ENCODE measurements around the gene PPP1R15A.

Gene PPP1R15A

GRCh38 chr19:48922548-48923490 is 50.6 kb downstream of the PPP1R15A start:
- TF ChIP-seq NFIC (IDR thresholded peaks at IDR 0.05) (no peak), TAF1 (IDR thresholded peaks at IDR 0.05; ENCODE audit: low read depth) (no peak), EP300 (IDR thresholded peaks at IDR 0.05; ENCODE audit: borderline replicate concordance) (no peak), TCF12 (IDR thresholded peaks at IDR 0.05; ENCODE audit: low read depth) (no peak), ZBTB7A (IDR thresholded peaks at IDR 0.05; ENCODE audit: low read depth) (no peak), TEAD4 (IDR thresholded peaks at IDR 0.05) (no peak), RAD21 (IDR thresholded peaks at IDR 0.05; ENCODE audit: low read depth) (no peak), EGR1 (IDR thresholded peaks at IDR 0.05) (no peak), CEBPB (IDR thresholded peaks at IDR 0.05) (no peak), FOXM1 (IDR thresholded peaks at IDR 0.05; ENCODE audit: borderline replicate concordance, low read depth) (no peak), YY1 (IDR thresholded peaks at IDR 0.05; ENCODE audit: low read depth) (no peak), CREB1 (IDR thresholded peaks at IDR 0.05; ENCODE audit: low read depth) (no peak), USF1 (IDR thresholded peaks at IDR 0.05) (no peak)
- TF ChIP-seq, protein P1, sequence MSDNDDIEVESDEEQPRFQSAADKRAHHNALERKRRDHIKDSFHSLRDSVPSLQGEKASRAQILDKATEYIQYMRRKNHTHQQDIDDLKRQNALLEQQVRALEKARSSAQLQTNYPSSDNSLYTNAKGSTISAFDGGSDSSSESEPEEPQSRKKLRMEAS (IDR thresholded peaks at IDR 0.05): no peak
- TF ChIP-seq, protein P2, sequence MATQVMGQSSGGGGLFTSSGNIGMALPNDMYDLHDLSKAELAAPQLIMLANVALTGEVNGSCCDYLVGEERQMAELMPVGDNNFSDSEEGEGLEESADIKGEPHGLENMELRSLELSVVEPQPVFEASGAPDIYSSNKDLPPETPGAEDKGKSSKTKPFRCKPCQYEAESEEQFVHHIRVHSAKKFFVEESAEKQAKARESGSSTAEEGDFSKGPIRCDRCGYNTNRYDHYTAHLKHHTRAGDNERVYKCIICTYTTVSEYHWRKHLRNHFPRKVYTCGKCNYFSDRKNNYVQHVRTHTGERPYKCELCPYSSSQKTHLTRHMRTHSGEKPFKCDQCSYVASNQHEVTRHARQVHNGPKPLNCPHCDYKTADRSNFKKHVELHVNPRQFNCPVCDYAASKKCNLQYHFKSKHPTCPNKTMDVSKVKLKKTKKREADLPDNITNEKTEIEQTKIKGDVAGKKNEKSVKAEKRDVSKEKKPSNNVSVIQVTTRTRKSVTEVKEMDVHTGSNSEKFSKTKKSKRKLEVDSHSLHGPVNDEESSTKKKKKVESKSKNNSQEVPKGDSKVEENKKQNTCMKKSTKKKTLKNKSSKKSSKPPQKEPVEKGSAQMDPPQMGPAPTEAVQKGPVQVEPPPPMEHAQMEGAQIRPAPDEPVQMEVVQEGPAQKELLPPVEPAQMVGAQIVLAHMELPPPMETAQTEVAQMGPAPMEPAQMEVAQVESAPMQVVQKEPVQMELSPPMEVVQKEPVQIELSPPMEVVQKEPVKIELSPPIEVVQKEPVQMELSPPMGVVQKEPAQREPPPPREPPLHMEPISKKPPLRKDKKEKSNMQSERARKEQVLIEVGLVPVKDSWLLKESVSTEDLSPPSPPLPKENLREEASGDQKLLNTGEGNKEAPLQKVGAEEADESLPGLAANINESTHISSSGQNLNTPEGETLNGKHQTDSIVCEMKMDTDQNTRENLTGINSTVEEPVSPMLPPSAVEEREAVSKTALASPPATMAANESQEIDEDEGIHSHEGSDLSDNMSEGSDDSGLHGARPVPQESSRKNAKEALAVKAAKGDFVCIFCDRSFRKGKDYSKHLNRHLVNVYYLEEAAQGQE (IDR thresholded peaks at IDR 0.05; ENCODE audit: low read depth): no peak

- TF ChIP-seq, protein P2 (IDR thresholded peaks at IDR 0.05; ENCODE audit: low read depth): no peak
- TF ChIP-seq TCF12 (IDR thresholded peaks at IDR 0.05; ENCODE audit: low read depth) (no peak), TAF1 (IDR thresholded peaks at IDR 0.05; ENCODE audit: low read depth) (no peak), CREB1 (IDR thresholded peaks at IDR 0.05; ENCODE audit: low read depth) (no peak), YY1 (IDR thresholded peaks at IDR 0.05; ENCODE audit: low read depth) (no peak), EGR1 (IDR thresholded peaks at IDR 0.05) (no peak), CEBPB (IDR thresholded peaks at IDR 0.05) (no peak), USF1 (IDR thresholded peaks at IDR 0.05) (no peak), FOXM1 (IDR thresholded peaks at IDR 0.05; ENCODE audit: borderline replicate concordance, low read depth) (no peak), EP300 (IDR thresholded peaks at IDR 0.05; ENCODE audit: borderline replicate concordance) (no peak), NFIC (IDR thresholded peaks at IDR 0.05) (no peak), ZBTB7A (IDR thresholded peaks at IDR 0.05; ENCODE audit: low read depth) (no peak)
- TF ChIP-seq, protein P1 (IDR thresholded peaks at IDR 0.05): no peak
Measured at GRCh38 chr19:48925240-48925843, 53.1 kb downstream of the PPP1R15A start.

Data from Ishikawa (cell line).